PFSK-1 (cell line): ENCODE results near the gene GLRX.

Source experiments
- FOXP2 ChIP-seq: optimal IDR thresholded peaks from 2 replicates; pipeline ENCODE3; 2011; ENCODE audit warnings: borderline replicate concordance, control low read depth, inconsistent platforms; ENCODE audit not compliant: insufficient read depth; ENCODE audit errors: extremely low read length, extremely low read depth
- POLR2AphosphoS5 ChIP-seq: IDR thresholded peaks from 2 replicates; pipeline ENCODE4 v1.6.1; 2012; ENCODE audit warnings: low read depth, mild to moderate bottlenecking, control low read depth, low read length, moderate library complexity
- REST ChIP-seq, 2 experiments: IDR thresholded peaks; 2 replicates each; pipeline versions ENCODE4 v1.6.1 to v1.8.0; 2011 to 2012; ENCODE audit warnings: low read depth in 2 of 2, low read length in 2 of 2, control low read depth in 1 of 2, inconsistent platforms in 1 of 2, mild to moderate bottlenecking in 1 of 2, moderate library complexity in 1 of 2; ENCODE audit not compliant: insufficient read depth in 1 of 2
- SIN3A ChIP-seq: IDR thresholded peaks from 2 replicates; pipeline ENCODE4 v1.6.1; 2012; ENCODE audit warnings: mild to moderate bottlenecking, low read length, moderate library complexity, borderline replicate concordance; ENCODE audit not compliant: insufficient read depth
- TAF1 ChIP-seq: IDR thresholded peaks from 2 replicates; pipeline ENCODE4 v1.6.1; 2012; ENCODE audit warnings: low read length, control low read depth, borderline replicate concordance; ENCODE audit not compliant: insufficient read depth

The GLRX gene

GRCh38 chr5:95830226-95830625 lies 7.7 kb upstream of the GLRX start:
- TF ChIP-seq TAF1 (no peak), POLR2AphosphoS5 (no peak), REST (IDR thresholded peaks at IDR 0.05; ENCODE audit: insufficient read depth in 1 of 2, low read depth in 2 of 2, low read length in 2 of 2) (no peak), FOXP2 (no peak), SIN3A (no peak)

GRCh38 chr5:95827892-95828246 lies 5.3 kb upstream of the GLRX start:
- no peak for TF ChIP-seq SIN3A
- TF ChIP-seq REST (IDR thresholded peaks at IDR 0.05; ENCODE audit: insufficient read depth in 1 of 2, low read depth in 2 of 2, low read length in 2 of 2): no peak
- no peak for TF ChIP-seq TAF1
- TF ChIP-seq FOXP2: no peak
- no peak for TF ChIP-seq POLR2AphosphoS5

GRCh38 chr5:95826949-95827891 lies 4.7 kb upstream of the GLRX start:
- TF ChIP-seq SIN3A (no peak), POLR2AphosphoS5 (no peak), TAF1 (no peak), REST (IDR thresholded peaks at IDR 0.05; ENCODE audit: insufficient read depth in 1 of 2, low read depth in 2 of 2, low read length in 2 of 2) (no peak), FOXP2 (no peak)

GRCh38 chr5:95825495-95825894 lies 3.0 kb upstream of the GLRX start:
- TF ChIP-seq TAF1 (no peak), POLR2AphosphoS5 (no peak), FOXP2 (no peak), SIN3A (no peak), REST (IDR thresholded peaks at IDR 0.05; ENCODE audit: insufficient read depth in 1 of 2, low read depth in 2 of 2, low read length in 2 of 2) (no peak)
